Activated CD4-positive, alpha-beta T cell treated with anti-CD3 and anti-CD28 coated beads for 36 hours (primary cell): ENCODE data around the gene TIRAP. TPM values are rescaled to one million over a fixed set of nuclear protein-coding genes. Genes with fewer than 3 reads are reported as not detected.

Experiments
- ATAC-seq: fragments of 200-7000 bp; cut with Tn5 transposase; one replicate; pipeline ENCODE4 v1.10.0; 2021; ENCODE audit warnings: mild to moderate bottlenecking, moderate library complexity
- CTCF ChIA-PET: fragments of 350-600 bp; sonication (Branson Sonifier 250); formaldehyde crosslinking; loops from one replicate; lab custom pipeline; 2021; ENCODE audit warnings: antibody characterized with exemption; lab: Charles Lee
- POLR2A ChIA-PET: fragments of 350-600 bp; sonication (Branson Sonifier 250); formaldehyde crosslinking; loops from one replicate; lab custom pipeline; 2021; ENCODE audit warnings: antibody characterized with exemption, inconsistent platforms; lab: Charles Lee
- DNase-seq: peaks from one replicate; pipeline ENCODE4 v3.0.0-alpha.2; 2020
- H3K27ac Mint-ChIP-seq: one replicate; pipeline ENCODE4 v1.8.0; 2021; ENCODE audit warnings: mixed read lengths
- H3K27me3 Mint-ChIP-seq: one replicate; pipeline ENCODE4 v1.8.0; 2021; ENCODE audit warnings: mixed read lengths
- H3K36me3 Mint-ChIP-seq: one replicate; pipeline ENCODE4 v1.8.0; 2021; ENCODE audit warnings: low read depth, mixed read lengths
- H3K4me1 Mint-ChIP-seq: one replicate; pipeline ENCODE4 v1.8.0; 2021; ENCODE audit warnings: mixed read lengths
- H3K4me3 Mint-ChIP-seq: one replicate; pipeline ENCODE4 v1.8.0; 2021; ENCODE audit warnings: mild to moderate bottlenecking, moderate library complexity, mixed read lengths
- H3K9me3 Mint-ChIP-seq: one replicate; pipeline ENCODE4 v1.8.0; 2021; ENCODE audit warnings: low read depth, mixed read lengths
- intact Hi-C, 2 experiments: fragments of 100-400 bp; cut with DNase I in 1 of 2; cut with micrococcal nuclease in 1 of 2; formaldehyde crosslinking; loops; one replicate each; pipeline versions ENCODE4 v1.14.2 to v1.15.1; 2022 to 2024; cut with DNase I, micrococcal nuclease
- total RNA-seq, 2 experiments: library from RNA; stranded (reverse); gene quantifications; one replicate each; pipeline ENCODE4 v1.2.3, GENCODE V29; 2021

TIRAP gene
- total RNA-seq, 2 experiments from 2014 or later: 5.3 to 7.5 TPM

DNA sequence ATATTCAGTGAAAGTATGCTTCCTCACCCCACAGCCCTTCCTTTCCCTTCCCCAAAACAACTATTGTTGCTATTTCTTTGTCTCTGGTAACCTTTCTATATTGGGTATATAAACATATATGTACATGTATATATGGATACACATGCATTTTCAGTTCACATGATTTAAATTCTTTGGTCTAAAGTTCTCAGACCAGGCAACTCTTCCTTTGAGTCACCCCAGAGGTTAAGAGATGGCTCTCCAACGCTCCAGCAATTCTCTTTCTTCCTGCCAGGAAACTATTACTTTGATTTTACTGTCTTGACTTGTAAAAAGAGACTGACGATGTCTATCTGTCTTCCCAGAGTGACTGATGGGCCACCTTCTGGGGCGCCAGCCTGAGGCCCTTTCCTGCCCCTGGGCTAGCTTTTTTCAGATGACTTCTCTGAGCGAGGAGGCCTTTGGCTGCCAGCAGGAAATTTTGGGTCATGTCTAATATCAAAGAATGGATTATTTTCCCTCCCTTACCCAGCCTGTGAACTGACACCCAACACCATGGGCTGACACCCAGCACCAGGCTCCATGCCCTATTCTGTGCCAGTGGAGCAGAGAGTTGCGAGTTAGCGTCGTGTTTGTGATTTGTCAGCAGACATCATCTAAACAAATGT, 58.2 kb downstream of the TIRAP start:
- ATAC-seq (no peak), DNase-seq (no peak)
- intact Hi-C loops: no loop called here
- Mint-ChIP-seq H3K9me3 (no peaks in the 10 kb centered on the region), H3K36me3 (peaks cover 19% of the 10 kb centered on the region), H3K27ac (peak overlapping the region; percentile 20), H3K4me1 (peaks cover 18% of the 10 kb centered on the region), H3K4me3 (no peak overlapping the region), H3K27me3 (no peaks in the 10 kb centered on the region)
- CTCF ChIA-PET: no interaction called here
- POLR2A ChIA-PET: interaction anchor here (1.2 kb wide), 1 partner anchor 13 kb away, joined by 7 read pairs; no protein-coding TSS in a partner anchor

DNA sequence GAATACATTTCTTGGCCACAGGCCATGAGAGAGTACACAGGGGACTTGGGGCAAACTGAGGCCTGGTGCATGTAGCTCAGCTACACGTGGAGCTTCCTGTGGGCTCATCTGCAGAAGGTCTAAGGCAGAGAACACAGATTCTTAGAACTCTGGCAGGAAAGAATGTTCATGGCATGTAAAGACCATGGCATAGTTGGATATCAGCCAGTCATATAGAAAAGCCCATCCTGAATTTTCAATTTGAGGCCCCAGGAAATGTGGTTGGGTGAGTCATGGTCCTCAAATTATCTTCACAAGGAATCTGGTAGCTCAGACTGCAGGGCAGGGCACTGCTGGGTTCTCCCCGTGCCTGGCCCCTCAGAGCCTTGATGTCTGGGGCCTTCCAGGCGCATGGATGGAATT, 58.9 kb downstream of the TIRAP start:
- POLR2A ChIA-PET: interaction anchor here (1.2 kb wide), 1 partner anchor 12 kb away, joined by 7 read pairs; no protein-coding TSS in a partner anchor
- CTCF ChIA-PET: no interaction called here
- Mint-ChIP-seq H3K9me3 (no peaks in the 10 kb centered on the region), H3K4me3 (no peak overlapping the region), H3K36me3 (peaks cover 17% of the 10 kb centered on the region), H3K4me1 (peaks cover 21% of the 10 kb centered on the region), H3K27ac (peak overlapping the region; percentile 73), H3K27me3 (no peaks in the 10 kb centered on the region)
- DNase-seq (no peak), ATAC-seq (no peak)
- intact Hi-C loops: no loop called here

- CTCF ChIA-PET: interaction anchor here (0.6 kb wide), 1 partner anchor 98 kb away, joined by 3 read pairs; no protein-coding TSS in a partner anchor
- peaks cover 17% of the 10 kb centered on the region for H3K36me3 Mint-ChIP-seq
These were observed 60.2 kb downstream of the TIRAP start for GRCh38 chr11:126343051-126343450.

More at GRCh38 chr11:126343051-126343450, 60.2 kb downstream of the TIRAP start:
- intact Hi-C loops: no loop called here
- Mint-ChIP-seq H3K27me3 (no peaks in the 10 kb centered on the region), H3K27ac (peak overlapping the region; percentile 13), H3K9me3 (no peaks in the 10 kb centered on the region), H3K4me1 (peaks cover 21% of the 10 kb centered on the region), H3K4me3 (no peak overlapping the region)
- no peak for ATAC-seq
- no peak for DNase-seq
- POLR2A ChIA-PET: no interaction called here

Other genes with a start within 250 kb of the TIRAP start
- gene CDON, start 220.2 kb upstream of the TIRAP start, total RNA-seq: 1 to 10 TPM; 1.8 to 3.2 TPM
- gene RPUSD4, start 71.4 kb upstream of the TIRAP start, total RNA-seq: 10 to 100 TPM; 31.0 to 33.9 TPM
- 1 to 10 TPM; 8.9 to 9.0 TPM for gene FAM118B, start 71.3 kb upstream of the TIRAP start, total RNA-seq
- gene SRPRA, start 14.2 kb upstream of the TIRAP start, total RNA-seq: 100 to 1,000 TPM; 131 to 139 TPM
- gene FOXRED1, start 13.9 kb upstream of the TIRAP start, total RNA-seq: 10 to 100 TPM; 39.0 to 43.7 TPM
- 10 to 100 TPM; 29.7 to 39.3 TPM for gene DCPS, start 21.0 kb downstream of the TIRAP start, total RNA-seq
- 1 to 10 TPM; 7.5 to 9.1 TPM for gene ST3GAL4, start 72.6 kb downstream of the TIRAP start, total RNA-seq